NCI-H345 treated with DMSO at 0.1 percent for 48 hours (cell line): ENCODE measurements around the gene TET3.
"Not testable (repeated sequence)": the region's sequence is repeated elsewhere in the genome, so short reads cannot be mapped to it uniquely, and the experiment has no call there.

Source experiments
- DNase-seq: peaks from one replicate; lab custom pipeline; 2025; ENCODE audit not compliant: unreplicated experiment; lab: John Stamatoyannopoulos, UW

TET3 gene

DNA sequence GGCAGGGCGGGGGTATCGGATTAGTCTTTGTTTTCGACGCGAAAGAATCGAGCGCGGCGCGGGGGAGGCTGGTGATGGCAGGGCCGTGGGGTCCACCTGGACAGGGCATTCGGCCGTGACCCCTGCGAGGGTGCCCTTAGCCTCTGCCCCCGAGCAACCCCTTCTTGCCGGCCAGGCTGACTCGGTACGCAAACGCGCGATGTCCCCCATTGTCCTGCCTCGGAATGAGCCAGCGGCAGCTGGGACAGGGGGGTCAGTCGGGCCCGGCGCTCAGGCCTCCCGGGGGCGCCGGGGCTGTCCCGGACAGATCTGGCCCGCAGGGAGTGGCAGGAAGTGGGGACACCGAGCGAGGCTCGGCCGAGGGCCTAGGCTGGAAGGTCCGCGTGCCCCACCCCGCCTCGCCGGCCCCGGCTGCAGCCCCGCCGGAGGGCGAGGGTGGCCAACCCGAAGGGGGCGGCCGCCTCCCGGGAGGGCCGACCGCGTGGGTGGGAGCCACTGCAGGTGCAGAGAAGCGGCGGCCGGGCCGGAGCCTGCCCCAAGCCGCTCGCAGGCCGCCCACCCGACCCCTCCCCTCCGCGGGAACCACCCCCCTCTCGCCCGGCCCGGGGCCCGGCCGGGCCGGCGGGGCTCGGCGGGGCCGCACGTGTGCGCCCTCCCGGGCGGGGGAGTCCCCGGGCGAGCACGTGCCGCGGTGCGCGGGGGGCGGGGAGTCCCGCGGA lies at the start of gene TET3:
Gene TET3, plus strand, starts transcription at position 708 of the 719 bp plus-strand sequence. CDS start 1,494 bp downstream, outside the sequence.
- DNase-seq, result no peak

DNA sequence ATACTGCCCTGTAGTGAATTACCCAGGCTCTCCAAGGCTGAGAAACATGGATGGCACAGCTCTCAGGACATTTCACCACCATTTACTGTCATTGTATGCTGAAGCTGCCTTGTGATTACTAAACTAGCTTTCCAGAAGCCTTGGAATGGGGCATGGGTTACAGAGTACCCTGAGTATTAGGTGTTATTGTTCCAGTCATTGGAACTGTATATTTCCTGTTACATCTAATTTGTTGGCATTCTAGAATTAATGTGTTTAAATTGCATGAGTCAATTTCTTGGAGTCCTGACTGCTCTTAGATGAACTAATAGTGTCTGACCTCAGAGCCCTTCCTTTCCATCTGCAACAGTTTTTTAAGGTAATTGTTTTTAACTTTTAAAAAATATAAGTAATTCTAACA lies 49.1 kb upstream of the TET3 start:
- DNase-seq, result no peak

DNA sequence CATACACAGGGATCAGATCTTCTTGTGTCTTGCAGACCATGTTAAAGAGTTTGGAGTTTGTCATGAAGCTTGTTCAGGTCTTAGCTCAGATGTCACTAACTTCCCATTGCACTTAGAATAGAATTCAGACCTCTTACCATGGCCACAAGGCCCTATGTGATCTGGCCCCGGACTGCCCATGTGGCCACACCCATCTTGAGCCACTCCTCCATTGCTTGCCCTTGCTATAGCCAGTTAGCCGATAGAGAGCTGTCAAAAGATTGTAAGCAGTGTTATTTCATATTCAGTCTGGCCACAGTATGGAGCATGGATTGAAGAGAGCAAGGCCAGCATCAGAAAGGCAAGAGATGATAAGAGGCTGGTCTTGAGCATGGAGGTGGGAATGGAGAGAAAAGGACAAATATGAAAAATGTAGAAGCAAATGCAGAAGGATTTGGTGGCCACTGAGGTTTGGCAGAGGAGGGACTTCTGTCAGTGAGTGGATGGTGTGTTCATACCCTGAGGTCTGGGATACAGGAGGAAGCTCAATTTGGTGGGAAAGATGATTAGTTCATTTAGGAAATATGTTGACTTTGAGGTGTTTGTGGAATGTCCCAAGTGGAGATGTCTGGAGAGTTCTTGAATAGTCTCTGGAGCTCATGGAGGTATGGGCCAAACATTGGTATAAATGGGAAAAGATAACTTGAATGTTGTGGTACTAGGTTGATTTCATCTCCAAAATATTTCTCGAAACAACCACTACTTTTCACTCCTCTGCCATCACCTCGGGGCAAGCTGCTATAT lies 47.4 kb upstream of the TET3 start:
- DNase-seq, result no peak

DNA sequence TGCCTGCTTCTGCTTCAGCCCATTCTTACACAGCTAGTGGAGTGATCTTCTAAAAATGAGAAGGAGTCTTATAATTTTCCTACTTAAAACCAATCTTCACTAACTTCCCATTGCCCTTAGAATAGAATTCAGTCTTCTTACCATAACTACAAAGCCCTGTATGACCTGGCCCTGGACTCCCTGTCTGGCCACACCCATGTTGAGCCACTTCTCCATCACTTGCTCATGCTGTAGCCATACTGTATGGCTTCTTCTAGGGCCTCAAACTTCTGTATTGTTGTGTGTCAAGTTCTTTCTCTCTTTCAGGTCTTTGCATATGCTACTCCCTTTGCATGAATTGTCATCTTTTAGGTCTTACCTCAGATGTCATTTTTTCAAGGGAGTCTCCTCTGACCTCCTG lies 46.8 kb upstream of the TET3 start:
- no peak for DNase-seq

DNA sequence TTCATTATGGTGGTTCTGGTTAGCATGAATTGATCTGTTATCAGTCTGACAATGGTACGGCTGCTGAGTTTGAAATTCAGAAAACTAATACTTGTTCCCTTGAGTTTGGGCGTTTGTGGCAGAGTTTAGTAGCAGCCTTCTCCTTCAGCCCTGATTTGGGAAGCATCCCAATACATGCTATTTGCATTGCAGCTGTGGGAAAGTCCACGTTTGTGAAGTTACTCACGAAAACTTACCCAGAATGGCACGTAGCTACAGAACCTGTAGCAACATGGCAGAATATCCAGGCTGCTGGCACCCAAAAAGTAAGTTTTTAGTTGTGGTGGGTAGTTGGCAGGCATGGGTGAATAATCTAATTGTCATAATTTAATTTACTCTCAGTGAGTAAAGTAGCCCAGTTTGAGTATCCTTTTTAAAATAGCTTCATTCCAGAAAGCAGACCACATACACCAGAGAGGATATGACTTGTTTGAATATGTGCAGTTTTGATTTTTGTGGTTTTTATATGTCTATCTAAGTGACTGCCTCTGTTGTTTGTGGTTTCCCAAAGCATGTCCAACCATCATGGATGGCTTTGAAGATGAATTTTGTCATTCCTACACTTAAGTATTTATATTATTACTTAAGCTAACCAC lies 45.9 kb upstream of the TET3 start:
- DNase-seq, result no peak

DNA sequence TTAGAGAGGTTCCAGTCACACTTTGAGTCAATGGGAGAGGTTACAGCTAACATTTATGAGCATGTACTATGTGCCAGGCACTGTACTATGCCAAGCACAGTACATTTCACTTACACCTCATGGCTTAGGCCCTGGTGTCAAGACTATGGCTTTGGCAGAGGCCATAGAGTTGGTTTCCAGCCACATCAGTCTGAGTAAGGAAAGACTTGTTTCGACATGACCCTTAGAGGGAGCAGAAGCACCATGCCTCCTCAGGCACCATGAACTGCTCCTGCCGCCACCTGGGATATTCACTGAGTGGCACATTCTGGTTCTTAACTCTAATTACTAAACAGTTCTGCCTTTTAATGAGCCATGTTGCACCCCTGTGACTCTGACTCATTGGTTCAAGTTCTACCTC lies 45.3 kb upstream of the TET3 start:
- DNase-seq, result no peak

DNA sequence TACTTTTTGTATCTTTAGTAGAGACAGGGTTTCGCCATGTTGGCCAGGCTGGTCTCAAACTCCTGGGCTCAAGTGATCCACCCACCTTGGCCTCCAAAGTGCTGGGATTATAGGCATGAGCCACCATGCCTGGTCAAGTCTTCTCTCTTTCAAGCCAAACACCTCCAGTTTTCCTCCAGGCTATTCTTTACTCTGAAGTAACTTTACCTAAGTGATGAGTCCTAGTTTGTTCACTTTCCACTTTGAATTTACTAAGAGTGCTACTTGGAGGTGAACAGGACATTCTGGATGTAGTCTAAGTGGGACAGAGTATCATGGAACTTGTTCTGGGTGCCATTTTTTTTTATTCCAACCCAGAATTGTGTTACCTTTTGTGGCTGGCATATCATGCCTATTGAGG lies 44.6 kb upstream of the TET3 start:
- DNase-seq, result not testable (repeated sequence)

DNA sequence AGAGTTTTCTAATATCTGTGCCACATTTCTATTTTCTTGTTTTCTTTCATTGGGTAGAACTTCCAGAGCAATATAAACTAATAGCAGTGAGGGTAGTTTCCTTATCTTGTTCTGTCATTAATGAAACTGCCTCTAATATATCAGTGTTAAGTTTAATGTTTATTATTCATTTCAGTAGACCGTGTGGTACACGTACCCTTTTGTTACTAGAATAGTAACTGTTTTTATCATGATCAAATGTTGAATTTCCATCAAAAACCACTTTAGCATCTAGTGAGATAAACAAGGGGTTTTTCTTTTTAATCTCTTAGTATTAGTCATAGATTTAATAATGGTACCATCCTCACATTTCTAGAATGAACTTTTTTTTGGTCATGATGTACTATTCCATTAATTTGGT lies 42.0 kb upstream of the TET3 start:
- DNase-seq, result no peak

DNA sequence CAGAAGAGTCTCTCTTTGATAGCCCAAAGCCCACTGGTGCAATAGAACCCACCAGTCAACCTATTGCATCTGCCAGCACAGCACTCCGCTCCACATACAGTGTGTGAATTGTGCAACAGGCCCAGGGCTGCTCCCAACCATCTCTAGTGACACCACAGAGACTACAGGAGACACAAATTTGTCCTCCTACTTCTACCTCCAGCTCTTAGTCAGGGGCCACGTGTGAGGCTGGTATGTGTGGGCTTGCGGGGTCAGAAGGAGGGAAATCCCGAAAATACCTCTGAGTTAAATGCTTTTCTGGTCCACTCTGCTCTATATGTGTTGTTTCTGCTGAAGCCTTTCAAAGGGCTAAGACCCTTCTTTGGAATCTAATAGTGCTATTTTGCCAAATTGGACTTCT lies 40.0 kb upstream of the TET3 start:
- DNase-seq, result no peak

DNA sequence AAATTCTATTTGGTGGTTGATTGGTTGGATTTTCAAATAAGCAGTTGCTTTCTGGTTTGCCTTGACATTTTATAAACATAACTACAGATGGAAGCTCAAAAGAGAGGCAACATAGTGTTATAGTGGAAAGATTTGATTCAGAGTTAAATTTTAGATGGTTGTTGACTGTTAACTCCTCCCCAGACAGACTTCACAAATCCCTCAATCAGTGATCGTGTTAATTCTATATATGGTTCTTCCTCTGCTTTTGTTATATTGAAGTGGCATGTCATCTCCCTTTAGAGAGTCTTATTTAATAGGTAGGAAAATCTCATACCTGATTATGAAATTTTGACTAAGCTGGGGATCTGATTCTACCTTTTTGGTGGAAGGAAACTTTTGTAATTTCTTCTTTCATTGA lies 38.5 kb upstream of the TET3 start:
- no peak for DNase-seq

DNA sequence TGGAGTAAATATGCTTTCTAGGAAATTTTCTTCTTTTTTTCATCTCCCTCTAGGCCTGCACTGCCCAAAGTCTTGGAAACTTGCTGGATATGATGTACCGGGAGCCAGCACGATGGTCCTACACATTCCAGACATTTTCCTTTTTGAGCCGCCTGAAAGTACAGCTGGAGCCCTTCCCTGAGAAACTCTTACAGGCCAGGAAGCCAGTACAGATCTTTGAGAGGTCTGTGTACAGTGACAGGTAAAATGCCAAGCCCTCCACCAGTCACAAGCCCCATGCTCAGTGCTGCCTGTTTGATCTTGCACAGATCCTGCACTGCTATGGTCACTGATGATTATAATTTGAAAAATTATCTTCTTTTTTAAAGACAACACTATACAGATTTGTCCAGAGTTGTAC lies 38.0 kb upstream of the TET3 start:
- DNase-seq, result no peak

DNA sequence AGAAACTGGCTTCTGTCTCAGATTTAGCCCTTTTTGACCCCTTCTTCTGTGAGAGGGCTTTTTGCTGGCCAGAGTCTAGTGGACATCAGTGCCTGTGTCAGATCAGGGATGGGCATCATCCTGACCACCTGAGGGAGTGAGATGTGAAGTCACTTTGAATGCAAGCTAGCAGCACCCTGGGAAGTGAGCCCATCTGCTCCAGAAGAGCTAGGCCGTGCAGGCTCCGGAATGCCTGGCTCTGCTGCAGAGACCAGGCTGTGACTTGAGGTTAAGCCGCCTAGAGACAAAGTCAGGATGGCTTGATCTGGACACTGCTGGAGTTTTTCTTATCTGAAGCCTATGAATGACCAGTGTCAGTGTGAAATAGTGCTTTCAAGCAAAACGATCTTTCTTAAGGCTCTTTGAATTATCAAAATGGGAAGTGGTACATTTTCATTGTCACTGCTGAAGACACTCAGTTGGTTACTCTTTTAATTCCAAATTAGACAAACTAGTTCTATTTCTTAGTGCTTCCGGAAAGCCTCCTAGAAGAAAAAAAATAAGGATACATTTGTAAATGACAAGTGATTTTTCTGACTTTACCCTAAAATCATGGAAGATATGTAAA lies 37.2 kb upstream of the TET3 start:
- DNase-seq, result no peak

DNA sequence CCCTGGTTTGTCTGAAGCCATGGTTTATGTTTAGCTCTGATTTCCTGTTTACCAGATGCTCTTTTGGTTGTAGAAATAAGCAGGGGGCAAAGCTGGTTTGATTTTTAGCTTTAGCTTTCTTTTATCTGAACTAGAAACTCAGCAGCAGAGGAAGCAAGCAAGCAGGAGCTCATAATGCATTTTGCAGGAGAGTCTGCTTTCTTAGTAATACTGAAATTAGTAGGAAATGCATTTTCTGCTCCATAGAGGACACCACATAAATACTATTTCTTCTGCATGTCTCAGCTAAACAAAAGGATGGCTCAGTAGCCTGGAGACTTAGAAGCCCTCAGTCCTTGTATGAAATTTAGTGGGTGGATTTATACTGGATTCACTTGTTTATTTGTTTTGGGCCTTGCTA lies 34.9 kb upstream of the TET3 start:
- DNase-seq, result no peak

DNA sequence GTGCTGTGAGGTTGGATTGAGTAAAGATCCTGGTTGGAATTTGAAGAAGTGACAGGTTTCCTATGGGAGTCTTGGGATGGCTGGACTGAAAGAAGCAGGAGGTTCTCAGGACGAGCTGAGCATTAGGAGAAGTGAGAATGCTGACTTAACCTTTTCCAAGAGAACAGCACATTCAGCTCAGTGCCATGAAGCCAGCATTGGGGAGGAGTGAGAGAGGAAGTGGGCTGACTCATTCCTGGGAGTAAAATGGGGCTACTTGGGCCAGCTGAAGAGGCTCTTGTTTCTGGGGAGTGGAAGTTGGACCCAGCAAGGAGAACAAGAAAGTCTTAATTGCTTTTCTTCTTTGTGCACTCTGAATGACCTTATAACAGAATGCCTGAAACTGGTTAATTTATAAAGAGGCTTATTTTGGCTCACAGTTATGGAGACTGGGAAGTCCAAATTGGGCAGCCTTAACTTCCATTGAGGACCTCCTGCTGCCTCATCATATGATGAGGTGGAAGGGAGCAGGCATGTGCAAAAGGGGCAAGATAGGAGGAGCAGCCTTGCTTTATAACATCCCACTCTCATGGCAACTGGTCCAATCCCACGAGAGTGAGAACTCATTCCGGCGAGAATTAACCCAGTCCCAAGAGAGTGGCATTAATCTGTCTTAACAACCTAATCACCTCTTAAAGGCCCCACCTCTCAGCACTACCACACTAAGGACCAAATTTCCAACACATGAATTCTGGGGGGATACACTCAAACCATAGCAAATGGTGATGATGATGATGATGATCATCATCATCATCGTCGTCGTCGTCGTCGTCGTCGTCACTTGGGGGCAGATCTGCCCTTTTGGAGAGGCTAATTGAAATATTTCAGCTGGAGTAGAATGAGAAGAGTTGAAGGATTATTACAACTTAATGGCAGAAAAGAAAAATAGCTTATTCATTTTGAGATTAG lies 31.9 kb upstream of the TET3 start:
- no peak for DNase-seq

DNA sequence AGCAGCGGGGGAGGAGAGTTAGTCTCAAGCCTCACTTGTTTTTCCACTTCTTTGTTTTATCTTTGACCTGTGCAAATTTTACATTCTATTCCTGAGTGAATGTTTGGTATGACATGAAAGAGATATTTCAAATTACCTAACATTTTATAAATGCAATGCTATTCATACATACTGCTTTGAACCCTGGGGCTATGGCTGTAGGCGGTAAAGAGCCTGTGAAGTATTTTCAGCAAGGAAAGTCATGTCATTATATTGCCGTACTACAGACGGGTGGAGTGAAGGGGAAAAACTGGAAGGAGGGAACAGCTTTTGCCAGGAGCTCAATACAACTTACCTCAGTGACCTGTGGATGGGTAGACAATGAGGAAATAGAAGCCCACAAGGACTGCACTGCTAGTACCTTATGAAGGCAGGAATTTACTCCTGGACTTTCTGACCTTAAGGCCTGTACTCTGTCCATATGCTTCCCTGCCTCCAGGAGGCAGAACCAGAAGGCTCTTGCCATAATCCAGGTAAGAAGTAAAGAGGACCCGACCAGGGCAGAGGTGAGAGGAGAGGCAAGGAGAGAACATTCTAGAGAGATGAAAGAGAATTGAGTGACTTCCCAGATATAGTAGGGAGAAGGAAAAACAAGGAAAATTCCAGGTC lies 28.4 kb upstream of the TET3 start:
- DNase-seq, result no peak

DNA sequence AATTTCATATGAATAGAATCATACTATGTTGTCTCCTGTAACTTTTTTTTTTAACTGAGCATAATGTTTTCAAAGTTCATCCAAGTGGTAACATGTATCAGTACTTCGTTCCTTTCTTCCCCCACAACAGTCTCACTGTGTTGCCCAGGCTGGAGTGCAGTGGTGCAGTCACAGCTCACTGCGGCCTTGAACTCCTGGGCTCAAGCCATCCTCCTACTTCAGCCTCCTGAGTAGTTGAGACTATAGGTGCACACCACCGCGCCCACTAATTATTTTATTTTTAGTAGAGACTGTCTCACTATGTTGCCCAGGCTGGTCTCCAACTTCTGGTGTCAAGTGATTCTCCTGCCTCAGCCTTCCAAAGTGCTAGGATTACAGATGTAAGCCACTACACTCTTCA lies 23.4 kb upstream of the TET3 start:
- DNase-seq, result no peak

DNA sequence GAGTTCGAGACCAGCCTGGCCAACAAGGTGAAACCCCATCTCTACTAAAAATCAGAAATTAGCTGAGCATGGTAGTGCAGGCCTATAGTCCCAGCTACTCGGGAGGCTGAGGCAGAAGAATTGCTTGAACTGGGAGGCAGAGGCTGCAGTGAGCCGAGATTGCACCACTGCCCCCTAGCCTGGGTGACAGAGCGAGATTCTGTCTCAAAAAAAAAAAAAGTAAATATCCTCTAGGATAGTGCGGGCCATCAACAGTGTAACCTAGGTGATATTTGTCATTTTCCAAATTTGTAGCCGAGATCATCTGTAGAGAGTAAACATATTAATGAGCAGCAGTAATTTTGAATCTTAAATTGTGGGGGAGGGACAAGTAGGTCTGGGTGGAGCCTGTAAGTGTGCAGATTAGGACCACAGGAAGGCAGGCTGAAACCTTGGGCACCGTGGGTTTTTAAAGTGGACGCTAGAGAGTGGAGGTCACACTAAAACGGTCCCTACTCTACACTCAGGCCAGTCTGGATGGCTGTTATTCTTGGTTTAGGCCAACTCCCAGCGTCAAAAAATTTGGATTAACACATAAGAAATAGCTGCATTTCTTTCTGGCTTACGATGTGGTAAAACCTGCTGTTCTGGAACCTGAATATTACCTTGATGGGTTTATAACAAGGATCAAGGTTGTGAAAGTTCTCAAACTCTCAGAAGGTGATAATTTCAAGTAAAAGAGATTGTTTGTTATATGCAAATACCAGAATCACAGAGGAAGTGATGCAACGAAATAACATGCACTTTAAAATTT lies 22.7 kb upstream of the TET3 start:
- DNase-seq, result no peak

DNA sequence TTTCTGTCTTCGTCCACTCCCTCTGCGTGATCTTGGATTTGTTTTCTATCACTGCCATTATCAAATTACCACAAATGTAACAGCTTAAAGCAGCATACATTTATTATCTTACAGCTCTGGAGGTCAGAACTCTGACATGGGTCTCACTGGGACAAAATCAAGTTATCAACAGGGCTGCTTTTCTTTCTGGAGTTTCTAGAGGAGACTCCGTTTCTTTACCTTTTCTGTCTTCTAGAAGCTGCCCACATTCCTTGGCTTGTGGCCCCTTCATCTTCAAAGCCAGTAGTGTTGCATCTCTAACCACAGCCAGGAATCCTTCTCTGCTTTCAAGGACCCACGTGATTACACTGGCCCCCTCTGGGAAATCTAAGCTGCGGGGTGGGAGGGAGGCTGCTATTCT lies 21.9 kb upstream of the TET3 start:
- DNase-seq, result no peak

DNA sequence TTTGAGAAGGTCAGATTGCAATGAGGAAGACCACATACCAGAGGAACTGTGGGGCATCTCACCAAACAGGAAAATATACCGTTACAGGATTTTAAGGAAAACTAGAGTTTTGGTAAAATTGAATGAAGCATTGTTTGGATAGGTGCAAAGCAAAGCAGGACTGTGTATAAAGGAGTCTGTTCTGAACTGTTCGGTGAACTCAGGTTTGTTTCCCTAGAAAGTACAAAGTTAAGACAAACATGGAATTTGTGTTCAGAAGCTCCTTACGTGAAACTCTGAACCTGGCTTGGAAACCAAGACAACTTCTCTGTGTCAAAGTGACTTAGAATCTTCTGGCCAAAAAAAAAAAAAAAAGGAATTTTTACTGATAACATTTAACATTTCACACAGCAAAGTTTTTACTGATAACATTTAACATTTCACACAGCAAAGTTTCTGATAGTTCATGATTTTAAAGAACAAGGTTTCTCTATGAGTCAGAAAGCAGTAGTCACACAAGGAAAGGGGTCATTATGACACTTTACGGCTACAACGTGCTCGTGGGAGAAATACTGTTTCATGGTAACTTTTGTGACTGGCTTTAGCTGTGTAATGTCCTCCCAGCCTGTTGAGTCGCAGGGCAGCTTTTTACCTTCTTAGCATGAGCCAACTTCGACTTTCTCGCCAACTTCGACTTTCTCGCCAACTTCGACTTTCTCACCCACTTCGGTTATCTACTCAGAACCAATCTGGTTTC lies 21.2 kb upstream of the TET3 start:
- DNase-seq, result no peak
